GM21576 (cell line): ENCODE results near the gene KIAA1549.

Source experiments
- ATAC-seq: cut with Tn5 transposase; IDR thresholded peaks from one replicate; pipeline ENCODE4 v1.9.1; 2021; ENCODE audit warnings: mild to moderate bottlenecking, moderate library complexity; ENCODE audit not compliant: unreplicated experiment

Gene KIAA1549

DNA sequence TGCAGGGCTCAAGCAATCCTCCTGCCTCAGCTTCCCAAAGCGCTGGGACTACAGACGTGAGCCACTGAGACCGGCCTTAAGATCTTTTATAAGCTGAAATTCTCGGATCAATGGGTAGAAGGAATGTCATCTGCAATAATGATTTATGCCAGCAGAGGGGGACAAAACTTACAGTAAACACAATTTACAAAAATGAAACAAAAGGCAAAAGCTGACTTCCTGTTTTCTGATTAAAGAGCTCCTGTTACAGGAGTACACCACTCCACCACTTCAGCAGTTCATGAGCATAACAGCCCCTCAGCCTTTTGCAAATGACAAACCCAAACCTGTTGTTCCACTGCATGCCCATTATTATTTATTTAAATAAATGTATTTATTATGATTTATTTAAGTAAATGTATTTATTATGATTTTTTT lies 94.7 kb downstream of the KIAA1549 start:
- peak; percentile 82 for ATAC-seq

DNA sequence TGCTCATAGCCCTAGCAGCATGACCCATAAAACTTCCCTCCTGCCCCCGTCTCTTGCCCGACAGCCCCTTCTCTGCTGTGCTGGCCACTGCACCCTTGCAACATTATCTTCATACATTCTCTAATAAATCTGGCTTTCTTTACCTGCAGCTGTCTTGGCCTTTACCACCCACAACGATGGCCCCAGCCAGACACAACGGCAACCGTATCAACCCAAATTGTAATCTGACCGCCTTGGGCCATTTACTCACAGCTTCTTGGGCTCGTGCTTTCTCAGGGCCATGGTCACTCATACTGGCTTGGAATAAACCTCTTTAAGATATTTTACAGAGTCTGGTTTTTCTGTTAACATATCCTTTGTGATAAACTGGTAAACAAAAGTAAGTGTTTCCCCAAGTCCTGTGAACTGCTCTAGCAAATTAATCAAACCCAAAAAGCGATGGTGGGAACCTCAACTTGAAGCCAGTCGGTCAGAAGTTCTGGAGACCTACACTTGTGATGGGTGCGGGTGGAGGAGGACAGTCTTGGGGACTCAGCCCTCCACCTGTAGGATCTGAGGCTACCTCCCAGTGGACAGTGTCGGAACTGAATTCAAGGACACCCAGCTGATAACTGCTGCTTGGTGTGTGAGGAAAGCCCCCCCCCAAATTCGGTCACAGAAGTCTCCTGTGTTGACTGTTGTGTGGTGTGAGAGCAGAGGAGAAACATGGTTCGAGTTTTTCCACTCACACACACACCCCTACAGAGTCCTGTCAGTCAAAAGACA lies 95.6 kb downstream of the KIAA1549 start:
- no peak for ATAC-seq

DNA sequence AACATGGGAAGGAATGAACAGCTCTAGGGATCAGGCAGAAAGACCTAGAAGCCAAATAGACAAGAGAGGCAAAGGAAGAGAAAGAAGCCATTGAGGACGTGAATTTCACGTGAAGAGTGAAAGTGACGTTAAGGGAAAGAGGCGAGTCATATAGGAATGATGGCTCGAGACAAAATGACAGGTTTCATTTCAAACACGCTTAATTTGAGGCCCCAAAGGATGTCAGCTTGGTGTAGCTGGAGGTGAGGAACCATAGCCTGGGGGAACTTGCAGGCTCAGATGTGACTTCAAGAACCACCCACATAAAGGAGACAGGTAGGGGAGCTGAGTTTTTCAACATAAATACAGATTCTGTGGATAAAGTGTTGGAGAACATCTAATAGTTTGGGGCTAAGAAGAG lies 98.9 kb downstream of the KIAA1549 start:
- ATAC-seq: no peak

DNA sequence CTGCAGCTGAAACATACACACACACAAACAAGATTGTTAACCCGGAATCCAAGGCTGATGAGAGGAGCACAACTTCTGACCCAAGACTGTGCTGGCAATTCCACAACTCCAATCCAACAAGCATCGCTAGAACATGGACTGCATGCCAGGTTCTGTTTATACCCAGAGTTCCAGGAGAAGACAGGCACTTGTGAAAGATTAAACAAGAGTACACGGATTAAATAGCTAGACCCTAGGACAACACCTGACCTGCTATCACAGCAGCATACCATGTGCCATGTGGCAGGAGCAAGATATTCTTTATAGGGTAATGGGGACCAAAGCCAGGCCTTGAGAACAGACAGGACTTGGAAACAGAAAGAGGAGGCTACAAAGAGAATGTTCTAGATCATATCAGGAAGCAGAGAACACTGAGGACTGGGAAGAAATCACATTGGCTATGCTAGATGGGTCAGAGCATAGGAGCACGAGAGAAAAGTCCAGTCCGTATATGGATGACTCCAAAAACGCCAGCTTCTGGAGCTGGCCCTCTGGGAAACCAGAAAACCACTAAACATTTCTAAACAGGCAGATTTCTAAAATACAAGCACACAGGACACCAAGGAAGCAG lies 99.5 kb downstream of the KIAA1549 start:
- no peak for ATAC-seq

DNA sequence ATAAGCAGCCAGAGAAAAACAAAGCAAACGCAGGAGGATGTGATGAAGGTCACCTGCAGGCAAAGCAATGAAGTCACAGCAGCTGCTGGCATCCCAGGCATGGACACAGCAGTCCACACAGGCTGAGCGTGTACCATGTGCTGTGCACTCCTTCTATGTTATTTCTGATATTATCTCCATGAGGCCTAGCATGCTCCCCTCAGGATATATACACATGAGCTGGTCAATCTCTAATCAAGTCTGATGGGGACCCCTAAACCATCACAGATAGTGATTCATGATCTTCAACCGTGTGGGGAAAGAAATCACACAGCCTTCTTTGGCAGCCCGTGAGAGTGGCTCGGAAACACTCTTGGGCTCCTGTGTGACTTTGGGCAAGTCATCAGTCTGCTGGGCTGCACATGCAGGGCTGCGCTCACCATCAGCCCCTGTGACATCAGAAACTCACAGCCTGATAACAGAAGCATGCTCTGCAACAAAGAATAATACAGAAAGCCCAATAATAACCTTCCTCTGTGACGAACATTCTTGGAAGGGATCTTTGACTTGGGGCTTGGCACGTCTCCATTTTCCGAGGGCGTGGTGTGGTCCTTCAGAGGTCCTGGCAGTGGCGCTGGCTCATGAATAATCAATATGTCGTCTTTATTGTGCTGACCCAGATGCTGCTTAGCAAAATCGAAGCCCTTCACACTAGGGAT lies 100.2 kb downstream of the KIAA1549 start:
- no peak for ATAC-seq

DNA sequence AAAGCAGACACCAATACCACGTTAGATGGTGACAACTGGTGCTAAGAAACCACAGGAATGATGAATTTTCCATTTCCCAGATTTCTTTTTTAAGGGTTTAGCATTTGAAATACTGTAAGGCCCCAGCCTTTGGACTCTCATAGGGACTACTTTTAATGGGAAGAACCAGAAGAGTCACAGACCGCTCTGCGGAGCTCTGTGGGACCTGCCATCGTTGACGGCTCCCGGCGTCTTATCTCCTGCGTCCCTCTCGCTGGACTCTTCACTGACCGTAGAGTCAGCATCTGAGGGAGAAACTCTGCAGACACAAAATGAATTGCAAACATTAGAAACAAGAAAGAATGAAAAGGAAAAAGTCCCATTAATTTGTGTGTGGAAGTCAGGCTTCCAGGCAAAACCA lies 101.8 kb downstream of the KIAA1549 start:
- ATAC-seq: no peak

DNA sequence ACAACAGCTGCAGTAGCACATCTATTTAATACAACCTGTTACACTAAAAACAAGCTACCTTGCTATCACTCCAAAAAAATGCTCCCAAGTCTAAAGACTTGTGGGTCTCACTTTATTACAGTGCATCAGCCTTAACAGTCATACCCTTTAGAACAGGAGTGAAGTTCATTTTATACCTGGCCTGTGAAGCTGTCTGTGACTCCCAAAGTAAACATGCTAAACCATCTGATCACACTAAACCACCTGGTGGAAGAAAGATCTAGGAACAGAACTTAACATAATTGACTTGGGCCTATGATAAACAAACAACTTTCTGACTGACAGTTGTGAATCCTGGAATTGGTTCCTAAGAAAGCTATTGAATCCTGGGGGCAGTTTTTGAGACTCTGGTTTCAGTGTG lies 102.3 kb downstream of the KIAA1549 start:
- no peak for ATAC-seq

DNA sequence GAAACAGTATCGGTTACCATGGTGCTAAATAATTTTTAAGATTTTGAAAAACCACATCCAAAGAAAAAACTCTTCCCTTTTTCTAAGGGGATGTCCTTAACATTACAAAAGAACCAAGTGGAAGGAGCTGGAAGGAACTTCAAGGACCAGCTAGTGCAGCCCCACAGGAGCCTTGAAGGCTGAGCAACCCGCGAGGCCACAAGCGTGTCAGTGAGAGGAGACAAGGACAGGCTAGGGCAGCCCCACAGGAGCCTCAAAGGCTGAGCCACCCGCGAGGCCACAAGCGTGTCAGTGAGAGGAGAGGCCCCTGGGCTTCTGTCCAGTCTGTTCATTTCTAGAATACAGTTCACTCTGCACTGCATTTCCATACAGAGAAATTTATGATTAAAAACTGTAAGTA lies 103.1 kb downstream of the KIAA1549 start:
- no peak for ATAC-seq

DNA sequence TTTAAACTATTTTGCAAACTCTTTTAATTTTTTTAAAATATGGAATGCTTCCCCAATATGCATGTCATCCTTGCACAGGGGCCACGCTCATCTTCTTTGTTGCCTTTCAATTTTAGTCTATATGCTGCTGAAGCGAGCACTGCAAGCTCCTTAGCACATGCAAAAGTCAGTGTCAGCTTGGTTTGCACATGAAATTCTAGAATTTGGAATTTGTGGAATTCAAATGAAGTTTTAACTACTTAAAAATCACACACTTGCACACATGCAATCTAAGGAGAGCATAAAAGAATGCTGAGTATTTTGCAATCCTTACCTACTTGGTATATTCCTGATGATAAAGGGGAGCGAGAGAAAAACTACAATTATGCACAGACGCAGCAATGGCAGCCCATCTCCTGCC lies 104.9 kb downstream of the KIAA1549 start:
- ATAC-seq: no peak

DNA sequence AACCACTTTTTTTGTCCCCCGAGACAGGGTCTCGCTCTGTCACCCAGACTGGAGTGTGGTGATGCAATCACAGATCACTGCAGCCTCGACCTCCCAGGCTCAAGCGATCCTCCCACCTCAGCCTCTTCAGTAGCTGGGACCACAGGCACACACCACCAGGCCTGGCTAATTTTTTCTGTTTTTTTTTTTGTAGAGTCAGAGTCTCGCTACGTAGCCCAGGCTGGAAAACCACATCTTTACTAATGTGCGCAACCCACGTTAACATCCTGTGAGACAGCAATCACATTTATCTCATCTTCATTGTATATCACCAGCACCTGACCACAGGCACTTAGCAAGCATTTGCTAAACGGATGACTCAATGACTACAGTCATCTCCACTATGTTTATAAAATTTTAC lies 105.4 kb downstream of the KIAA1549 start:
- ATAC-seq: no peak

DNA sequence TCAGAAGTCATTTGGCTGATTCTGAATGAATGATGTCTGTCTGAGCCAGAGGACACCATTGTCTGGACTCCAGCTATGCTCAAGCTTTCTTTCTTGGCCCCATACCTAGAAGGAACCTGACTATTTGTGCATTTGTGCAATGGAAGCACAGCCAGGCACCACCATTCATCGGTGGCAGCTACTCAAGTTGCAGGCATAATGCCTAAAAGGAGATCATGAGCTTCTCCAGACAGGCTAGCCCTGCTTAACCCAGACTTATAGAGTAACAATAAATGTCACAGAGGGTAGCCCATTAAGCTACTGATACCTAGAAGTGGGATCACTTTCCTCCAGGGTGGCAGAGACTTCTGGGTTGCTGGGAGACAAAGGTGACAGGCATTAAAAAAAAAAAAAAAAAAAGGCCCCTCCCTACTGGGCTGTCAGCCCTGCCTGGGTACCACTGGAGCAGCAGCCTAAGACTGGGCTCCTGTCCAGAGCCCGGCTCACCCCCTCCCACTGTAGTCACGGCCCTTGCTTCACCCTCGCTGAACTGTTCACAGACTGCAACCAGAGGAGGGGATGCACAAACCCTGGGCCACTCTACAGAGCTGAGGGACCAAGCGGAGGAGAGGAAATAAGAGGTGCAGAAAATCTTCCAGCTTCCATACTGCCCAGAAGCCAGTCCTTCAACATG lies 107.8 kb downstream of the KIAA1549 start:
- no peak for ATAC-seq

DNA sequence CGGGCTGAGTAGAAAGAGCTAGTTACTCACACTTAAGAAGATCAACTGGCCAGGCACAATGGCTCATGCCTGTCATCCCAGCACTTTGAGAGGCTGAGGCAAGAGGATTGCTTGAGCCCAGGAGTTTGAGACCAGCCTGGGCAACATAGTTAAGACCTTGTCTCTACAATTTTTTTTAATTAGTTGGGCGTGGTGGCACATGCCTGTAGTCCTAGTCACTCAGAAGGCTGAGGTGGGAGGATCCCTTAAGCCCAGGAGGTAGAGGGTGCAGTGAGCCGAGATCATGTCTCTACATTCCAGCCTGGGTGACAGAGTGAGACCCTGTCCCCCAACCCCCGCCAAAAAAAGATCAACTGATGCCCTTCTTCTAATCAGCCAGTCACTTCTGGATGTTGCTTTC lies 108.6 kb downstream of the KIAA1549 start:
- ATAC-seq: no peak

DNA sequence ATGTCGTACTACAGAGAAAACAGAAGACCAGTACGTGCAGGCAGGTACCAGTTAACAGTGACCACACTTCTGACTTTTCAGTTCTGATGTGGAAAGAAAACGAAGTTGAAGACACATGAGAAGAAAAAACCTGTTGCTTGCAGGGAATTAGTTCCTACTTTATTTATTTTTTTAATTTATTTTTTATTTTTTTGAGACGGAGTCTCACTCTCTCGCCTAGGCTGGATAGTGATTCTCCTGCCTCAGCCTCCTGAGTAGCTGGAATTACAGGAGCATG lies 109.4 kb downstream of the KIAA1549 start:
- no peak for ATAC-seq

DNA sequence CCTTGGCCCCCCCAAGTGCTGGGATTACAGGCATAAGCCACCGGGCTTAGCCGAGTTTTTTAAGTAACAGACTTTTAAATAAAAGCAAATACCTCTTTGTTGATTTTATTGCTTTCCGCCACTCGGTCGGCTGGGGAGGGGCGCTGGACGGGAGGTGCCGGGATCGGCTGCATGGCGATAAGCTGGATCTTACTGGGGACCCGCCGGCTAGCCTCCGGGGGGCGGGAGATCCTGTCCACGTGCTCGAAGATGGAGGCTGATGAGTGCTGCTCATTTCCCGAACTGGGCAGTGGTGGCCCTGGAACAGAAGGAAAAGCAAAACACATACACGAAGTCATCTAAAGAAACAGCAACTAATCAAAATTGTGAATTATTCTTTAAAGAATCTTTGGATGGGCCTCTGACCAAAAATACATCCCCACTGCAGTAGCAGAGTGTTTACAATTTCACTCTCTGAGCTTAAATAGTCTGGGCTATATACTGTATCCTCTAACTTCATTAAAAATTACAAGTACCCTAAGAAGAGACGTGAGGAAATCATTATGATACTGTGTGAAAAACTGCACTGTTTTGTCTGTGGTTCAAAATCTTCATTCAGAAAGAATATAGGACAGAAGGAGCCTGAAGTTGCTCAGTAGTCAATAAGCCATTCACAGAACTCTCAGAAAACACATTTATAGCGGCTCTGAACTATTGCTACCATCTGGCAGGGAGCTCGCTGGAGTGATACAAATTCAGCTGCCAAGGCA lies 110.0 kb downstream of the KIAA1549 start:
- no peak for ATAC-seq

DNA sequence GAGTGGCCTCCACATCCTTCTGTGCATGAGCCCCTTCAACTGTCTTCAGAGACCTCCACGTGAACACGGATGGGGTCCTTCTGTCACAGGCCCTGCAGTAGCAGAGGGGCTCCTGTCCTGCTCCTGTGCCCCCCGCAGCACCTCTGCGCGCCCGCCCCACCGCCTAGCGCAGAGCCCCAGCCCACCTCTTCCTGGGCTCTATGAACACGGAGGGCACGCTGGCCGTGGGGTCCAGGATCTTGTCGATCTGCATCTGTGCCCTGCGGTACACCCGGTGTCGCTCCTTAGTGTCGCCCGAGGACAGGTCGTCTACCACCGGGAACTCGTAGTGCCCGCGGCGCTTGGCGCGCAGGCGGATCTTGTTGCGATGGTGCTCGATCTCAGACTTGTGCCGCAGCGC lies 111.8 kb downstream of the KIAA1549 start:
- ATAC-seq: no peak

DNA sequence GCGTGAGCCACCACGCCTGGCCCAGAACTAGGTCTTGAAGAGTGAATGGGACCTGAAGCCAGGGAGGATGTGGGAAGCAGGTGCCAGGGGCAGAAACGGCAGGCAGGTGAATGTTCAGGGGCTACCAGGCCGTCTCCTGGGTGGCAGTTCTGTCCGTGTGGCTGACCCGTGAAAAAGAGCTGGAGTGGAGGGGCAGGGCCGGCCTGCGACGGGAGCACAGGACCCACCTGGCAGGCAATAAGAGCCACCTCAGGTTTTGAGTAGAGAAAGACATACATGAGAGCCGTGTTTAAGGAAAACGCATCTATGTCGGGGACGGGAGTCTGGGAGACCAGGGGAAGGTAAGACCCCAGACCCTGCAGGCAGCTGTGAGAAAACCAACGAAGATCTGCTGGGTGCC lies 112.5 kb downstream of the KIAA1549 start:
- ATAC-seq: no peak

DNA sequence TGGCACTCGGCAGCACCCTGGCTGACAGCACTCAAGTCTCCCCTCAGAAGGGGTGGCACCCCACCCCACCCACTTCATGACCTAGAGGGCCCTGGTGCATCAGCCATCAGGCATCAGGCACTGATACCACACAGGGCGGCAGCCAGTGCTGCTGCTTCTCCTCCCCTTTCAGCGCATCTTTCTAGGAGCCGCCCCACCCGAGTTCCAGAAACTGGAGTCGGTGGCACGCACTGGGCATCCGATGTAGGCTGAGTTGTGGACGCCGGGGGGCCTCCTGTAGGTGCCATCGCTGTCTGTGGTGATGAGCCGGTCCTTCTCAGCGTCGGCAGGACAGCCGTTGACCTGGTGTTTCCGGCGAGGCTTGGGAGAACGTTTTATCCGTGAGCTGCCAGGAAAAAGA lies 113.4 kb downstream of the KIAA1549 start:
- no peak for ATAC-seq

DNA sequence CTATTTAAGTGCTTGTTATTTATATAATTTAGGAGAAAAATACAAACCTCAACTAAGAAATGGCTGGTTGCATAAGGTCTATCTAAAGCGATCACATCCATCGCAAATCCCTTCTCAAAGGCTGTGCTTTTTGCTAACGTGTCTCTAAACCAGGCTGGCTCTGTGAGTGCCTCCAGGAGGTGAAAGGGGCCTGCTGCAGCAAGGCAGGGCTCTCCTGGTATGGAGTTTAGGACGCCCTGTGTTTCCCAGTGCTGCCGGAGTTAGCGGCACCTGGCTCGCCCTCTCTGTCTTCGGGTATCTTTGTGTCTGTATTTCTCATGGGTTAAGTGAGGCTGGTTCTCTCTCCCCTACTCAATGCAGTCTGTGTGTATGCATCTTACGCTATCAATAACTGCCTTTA lies 114.8 kb downstream of the KIAA1549 start:
- no peak for ATAC-seq

DNA sequence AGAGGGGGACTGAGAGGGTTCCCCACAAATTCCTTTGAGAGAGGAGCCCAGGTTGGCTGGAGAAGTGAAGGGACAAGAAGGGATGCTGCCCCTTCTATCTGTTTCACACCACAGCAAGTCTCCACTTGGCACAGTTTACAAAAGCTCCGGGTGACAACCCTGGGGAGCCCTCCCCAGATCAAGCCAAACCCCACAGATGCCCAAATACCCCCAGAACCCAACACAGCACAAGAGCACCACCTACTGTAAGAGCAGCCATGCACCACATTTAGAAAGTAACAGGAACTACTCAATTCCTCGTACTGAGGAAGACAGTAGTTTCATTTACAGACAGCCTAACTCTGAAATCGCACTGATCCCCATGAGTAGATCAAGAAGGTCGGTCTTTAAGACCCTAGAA lies 115.3 kb downstream of the KIAA1549 start:
- peak; percentile 72 for ATAC-seq

DNA sequence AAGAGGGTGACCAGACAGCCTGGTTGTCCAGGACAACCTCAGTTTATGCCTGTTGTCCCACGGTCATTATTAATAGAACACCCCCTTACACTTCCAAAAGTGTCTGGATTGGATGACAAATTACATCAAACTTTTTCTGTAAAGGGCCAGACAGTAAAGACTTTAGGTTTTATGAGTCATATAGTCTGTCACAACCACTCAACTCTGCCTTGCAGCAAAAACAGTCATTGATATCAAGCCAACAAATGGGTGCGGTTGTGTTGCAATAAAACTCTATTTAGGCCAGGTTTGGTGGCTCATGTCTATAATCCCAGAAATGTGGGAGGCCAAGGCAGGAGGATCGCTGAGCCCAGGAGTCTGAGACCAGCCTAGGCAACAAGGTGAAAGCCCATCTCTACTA lies 116.5 kb downstream of the KIAA1549 start:
- ATAC-seq: no peak

DNA sequence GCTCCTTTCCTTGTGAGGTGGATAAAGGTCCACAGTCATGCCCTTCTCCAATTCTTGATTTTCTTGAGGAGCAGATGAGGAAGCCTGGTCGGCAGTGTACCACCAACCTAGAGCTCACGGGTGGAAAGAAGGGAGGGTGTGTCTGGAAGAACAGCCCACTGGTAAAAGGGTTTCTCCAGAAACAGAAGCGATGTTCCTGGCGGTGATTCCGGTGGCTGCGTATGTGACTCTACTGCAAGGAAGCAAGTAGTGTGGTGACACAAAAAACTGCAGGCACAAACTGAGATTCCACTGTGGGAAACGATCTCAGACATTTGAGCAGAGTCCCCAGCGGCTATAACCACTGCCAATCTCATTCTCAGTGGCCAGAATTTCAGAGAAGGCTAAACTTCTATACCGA lies 117.3 kb downstream of the KIAA1549 start:
- no peak for ATAC-seq
